CD4-positive, alpha-beta T cell treated with Interleukin-15 for 4 hours (primary cell): ENCODE data around the gene JMJD1C.
"Not testable (repeated sequence)": the region's sequence is repeated elsewhere in the genome, so short reads cannot be mapped to it uniquely, and the experiment has no call there.

Source experiments
- DNase-seq: peaks from one replicate; pipeline ENCODE4 v3.0.0-alpha.2; 2020; ENCODE audit warnings: low spot score

The JMJD1C gene

DNA sequence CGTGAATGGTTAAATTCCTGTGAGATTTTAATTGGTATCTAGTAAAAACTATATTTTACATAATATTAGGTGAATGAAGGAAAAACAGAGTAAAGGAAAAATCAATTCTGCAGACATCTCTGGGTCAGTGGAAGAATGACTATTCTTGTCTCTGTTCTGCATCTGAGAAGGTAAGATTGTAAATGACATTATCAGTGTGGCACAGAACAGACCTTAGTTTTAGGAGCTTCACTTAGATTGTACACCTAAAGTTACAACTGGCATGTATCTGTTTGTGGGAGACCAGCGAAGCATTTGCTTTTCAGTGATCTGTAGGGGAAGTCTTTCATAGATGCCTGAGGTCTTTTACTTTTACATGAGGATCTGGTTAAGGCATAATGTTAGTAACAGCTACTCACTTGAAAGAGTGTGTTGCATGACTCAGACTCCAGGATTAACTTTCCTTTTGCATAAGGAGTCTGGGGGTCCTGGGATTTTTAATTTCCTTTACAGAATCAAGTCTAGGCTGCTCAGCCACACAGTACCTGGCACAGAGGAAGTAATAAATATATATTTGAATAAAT is 56.2 kb downstream of the JMJD1C start:
- no peak for DNase-seq

DNA sequence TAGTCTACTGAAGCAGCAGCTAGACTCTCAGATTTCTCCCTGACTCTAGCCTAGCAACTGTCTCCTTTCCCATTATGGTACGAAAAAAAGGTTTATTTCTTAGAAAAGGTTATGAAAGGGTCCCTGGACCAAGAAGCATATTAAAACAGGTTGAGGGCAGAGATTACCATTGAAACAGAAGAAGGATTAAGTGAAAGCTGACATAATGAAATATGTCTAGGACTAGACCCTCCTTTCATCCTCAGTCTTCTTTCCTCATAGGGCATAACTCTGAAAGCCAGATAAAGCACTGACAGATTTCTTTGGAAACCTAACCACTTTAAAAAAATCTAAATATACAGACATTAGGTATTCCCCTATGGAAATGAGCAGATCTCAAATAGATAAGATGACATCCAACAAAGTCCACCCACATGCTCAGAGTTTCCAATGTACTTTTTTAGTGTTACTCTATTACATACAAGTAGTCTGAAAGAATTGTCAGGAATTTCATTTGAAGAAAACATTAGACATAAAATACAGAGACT is 58.6 kb downstream of the JMJD1C start:
- DNase-seq: no peak

DNA sequence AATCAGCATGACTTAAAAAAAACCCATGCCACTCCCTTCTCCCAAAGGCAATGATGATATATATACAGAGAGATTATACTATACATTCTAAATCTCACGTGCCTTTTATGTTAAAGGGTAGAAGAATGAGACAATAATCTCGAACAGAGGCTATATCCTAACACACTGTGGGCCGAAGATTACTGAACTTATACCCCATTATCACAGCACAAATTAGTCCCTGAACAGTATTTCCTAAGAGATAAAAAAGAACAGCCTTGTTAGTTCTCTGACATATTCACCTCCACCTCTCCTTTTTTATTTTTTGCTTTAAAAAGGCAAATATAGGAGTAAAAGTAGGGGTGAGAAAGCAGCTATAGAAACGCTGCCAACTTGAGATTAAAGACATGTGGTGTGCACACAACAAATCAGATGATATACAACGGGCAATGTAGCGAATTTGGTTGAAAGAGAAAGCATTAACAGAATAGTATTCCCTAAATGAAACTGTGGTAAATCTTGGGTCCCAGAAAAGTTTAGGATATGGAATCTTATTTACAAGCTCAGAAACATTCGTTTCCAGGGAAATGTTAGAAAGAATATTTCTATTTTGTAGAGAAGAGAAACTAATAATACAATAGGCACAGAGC is 69.5 kb downstream of the JMJD1C start:
- no peak for DNase-seq

DNA sequence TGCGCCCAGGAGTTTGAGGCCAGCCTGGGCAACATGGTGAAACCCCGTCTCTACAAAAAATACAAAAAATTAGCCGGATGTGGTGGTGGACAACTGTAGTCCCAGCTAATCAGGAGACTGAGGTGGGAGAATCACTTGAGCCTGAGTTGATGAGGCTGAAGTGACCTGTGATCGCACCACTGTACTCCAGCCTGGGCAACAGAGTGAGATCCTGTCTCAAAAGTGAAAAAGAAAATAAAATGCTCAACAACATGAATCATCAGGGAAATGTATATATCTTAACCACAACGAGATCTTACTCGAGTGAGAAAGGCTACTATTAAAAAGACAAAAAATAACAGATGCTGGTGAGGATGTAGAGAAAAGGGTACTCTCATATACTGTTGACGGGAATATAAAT is 72.7 kb downstream of the JMJD1C start:
- DNase-seq: no peak

DNA sequence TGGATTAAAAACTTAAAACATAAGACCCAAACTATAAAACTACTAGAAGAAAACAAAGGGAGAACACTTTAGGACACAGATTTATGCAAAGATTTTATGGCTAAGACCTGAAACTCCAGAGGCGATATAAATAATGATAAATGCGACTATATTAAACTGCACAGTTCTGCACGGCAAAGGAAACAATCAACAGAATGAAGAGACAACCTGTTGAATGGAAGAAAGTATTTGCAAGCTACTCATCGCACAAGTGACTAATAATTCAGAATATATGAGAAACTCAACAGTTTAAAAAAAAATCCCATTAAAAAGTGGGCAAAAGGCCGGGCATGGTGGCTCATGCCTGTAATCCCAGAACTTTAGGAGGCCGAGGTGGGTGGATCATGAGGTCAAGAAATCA is 73.6 kb downstream of the JMJD1C start:
- DNase-seq: no peak

DNA sequence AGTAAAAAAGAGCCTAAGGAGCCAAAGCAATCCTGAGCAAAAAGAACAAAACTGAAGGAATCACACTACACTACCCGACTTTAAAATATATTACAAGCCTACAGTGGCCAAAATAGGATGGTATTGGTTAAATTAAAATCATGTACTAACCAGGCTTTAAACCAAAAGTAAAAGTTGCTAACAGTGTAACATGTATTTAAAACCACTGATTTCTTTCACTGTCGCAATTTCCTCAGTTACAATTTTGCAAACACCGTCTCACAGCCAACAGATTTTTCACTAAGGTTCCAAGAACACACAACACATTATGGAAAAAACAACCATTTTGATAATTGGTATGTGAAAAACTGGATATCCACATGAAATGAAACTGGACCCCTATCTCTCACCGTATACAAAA is 74.0 kb downstream of the JMJD1C start:
- no peak for DNase-seq

DNA sequence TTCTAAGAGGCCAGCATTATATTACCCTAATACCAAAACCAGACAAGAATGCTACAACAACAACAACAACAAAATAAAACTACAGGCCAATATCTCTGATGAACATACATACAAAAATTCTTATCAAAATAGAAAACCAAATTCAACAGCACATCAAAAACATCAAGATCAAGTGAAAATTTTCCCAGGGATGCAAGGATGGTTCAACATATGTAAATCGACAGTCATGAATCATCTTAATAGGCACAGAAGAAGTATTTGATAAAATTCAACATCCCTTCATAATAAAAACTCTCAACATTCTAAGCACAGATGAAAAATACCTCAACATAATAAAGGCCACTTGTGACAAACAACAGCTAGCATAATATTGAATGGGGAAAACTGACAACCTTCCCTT is 75.3 kb downstream of the JMJD1C start:
- no peak for DNase-seq

DNA sequence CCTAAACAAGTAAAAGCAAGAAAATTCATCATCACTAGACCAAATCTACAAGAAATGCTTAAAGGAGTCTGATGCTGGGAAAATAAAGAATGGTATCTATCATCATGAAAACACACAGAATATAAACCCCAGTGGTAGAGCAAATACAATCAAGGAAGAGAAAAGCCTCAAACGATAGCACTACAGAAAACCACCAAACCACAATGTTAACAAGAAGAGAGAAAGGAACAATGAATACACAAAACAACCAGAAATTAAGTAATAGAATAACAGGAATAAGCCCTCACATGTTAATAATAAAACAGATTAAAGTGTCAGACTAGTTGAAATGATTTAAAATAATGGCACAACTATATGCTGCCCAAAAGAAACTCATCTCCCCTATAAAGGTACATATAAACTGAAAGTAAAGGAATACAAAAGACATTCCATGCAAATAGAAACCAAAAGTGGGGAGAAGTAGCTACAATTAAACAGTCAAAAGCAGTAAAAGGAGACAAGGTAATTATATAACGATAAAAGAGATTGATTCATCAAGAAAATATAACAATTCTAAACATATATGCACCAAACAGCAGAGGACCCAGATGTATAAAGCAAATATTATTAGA is 77.3 kb downstream of the JMJD1C start:
- DNase-seq: peak; percentile 39

DNA sequence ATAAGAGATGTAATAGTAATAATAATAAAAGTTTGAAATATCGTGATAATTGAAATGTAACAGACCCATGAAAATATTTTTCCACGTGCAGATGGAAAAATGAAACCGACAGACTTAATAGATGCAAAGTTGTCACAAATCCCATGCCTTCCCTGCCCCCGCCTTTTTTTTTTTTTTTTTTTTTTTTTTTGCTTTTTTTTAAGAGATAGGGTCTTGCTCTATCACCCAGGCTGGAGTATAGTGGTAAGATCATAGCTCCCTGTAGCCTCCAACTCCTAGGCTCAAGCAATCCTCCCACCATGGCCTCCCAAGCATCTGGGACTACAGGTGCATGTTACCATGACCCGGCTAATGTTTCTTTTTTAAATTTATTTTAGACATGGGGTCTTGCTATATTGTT is 80.5 kb downstream of the JMJD1C start:
- no peak for DNase-seq

DNA sequence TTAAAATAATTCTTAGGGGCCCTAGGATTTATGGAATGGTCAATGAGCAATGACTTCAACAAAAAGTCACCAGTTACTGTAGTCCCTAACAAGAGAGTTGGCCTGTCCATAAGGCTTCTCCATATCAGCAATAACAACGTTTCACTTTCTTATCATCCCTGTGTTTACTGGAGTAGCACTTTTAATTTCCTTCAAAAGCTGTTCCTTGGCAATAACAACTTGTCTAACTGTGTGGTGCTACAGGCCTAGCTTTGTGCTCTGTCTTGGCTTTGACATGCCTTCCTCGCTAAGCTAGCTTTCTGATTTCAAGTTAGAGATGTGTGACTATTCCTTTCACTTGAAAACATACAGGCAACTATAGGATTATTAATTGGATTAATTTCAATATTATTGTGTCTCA is 81.1 kb downstream of the JMJD1C start:
- DNase-seq: no peak

DNA sequence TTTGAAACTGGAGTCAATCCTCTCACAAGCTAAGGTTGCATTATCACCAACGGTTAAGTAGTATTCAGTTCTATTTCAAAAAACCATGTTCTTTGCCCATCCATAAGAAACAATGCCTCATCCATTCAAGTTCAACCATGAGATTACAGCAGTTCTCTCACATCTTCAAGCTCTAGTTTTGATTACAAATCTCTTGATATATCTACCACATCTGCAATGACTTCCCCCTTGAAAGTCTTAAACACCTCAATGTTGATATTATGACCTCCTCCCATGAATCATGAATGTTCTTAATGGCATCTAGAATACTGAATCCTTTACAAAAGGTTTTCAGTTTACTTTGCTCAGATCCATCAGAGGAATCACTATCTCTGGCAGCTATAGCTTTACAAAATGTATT is 81.8 kb downstream of the JMJD1C start:
- no peak for DNase-seq

DNA sequence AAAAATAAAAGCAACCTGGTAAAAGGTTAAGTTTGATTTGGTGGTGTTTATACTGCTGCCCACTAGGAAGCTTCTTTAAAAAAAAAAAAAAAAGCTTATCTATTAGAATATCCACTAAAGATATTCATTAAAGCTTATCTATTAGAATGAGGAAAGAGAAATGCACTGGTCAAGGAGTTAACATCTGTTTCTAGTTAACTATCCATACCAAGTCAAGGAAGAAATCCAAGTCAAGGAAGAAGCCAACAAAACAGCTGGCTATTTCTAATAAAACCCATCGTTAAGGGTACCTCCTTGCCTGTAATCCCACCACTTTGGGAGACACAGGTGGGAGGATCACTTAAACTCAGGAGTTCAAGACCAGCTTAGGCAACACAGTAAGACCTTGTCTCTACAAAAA is 82.6 kb downstream of the JMJD1C start:
- DNase-seq: no peak

DNA sequence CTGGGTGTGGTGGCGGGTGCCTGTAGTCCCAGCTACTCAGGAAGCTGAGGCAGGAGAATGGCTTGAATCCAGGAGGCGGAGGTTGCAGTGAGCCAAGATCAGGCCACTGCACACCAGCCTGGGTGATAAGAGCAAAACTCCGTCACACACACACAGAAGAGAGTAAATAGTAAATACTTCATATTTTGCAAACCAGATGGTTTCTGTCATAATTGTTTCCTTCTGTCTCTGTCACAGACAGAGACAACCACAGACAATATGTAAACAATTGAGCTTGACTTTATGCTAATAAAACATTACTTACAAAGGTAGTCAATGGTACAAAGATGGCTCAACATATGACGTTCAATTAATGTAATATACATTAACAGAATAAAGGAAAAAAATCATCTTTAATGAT is 83.7 kb downstream of the JMJD1C start:
- no peak for DNase-seq

DNA sequence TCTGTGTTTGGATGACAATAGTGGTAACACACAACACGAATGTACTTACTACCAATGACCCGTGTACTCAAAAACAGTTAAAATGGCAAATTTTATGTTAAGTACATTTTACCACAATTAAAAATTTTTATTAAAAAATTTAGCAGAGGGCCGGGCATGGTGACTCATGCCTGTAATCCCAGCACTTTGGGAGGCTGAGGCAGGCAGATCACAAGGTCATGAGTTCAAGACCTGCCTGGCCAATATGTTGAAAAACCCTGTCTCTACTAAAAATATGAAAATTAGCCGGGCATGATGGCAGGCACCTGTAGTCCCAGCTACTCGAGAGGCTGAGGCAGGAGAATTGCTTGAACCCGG is 88.5 kb downstream of the JMJD1C start:
- DNase-seq: not testable (repeated sequence)

DNA sequence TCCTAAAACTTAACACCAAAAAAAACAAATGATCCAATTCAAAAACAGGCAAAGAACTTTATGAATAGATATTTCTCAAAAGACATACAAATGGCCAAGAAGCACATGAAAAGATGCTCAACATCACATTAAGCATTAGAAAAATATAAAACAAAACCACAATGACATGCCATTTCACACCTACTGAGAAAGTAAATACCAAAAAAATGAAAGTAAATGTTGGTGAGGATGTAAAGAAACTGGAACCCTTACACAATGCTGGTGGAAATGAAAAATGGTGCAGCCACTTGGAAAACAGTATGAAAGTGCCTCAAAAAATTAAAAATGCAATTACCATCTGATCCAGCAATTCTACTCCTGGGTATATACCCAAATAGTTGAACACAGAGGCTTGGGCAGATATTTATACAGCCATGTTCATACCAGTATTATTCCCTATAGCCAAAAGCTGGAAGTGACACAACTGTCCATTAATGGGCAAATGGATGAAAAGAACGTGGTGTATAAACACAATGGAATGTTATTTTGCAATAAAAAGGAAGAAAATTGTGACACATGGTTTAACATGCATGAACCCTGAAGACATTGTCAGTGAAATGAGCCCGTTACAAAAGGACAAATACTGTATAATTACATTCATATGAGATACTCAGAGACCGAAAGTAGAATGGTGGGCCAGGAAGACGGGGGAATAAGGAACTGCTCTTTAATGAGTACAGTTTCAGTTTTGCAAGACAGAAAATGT is 89.0 kb downstream of the JMJD1C start:
- DNase-seq: no peak

DNA sequence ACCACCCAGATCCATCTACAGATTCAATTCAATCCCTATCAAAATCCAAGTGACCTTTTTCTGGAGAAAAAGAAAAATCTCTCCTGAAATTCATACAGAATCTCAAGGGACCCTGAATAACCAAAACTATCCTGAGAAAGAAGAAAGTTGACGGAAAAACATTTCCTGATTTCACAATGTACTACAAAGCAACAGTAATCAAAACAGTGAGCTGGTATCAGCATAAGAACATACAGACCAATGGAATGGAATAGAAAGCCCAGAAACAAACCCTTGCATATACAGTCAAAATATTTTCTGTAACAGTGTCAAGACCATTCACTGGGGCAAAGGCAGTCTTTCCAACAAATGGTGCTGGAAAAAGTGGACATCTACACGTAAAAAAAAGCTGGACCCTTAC is 89.9 kb downstream of the JMJD1C start:
- no peak for DNase-seq

DNA sequence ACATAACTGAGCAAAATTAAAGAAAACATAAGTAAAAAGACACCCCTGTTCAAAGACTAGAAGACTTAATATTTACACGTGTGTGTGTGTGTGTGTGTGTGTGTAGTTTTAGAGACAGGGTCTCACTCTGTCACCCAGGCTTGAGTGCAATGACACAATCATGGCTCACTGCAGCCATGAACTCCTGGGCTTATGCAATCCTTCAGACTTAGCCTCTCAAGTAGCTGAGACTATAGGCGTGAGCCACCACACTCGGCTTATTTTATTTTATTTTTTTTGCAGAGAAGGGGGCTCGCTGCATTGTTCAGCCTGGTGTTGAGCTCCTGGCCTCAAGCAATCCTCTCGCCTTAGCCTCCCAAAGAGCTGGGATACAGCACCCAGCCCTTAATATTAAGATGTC is 90.3 kb downstream of the JMJD1C start:
- no peak for DNase-seq

DNA sequence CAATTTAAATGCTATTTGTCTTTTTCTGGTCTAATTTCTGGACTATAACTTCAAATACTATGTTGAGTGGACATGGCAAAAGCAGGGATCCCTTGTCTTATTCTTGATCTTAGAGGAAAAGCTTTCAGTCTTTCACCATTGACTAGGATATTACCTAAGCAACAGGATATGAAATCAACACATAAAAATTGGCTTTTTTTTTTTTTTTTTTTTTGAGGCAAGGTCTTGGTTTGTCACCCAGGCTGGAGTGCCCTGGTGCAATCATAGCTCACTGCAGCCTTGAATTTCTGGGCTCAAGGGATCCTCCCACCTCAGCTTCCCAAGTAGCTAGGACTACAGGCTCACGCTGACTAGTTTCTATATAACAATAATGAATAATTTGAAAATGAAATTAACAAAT is 90.8 kb downstream of the JMJD1C start:
- no peak for DNase-seq

DNA sequence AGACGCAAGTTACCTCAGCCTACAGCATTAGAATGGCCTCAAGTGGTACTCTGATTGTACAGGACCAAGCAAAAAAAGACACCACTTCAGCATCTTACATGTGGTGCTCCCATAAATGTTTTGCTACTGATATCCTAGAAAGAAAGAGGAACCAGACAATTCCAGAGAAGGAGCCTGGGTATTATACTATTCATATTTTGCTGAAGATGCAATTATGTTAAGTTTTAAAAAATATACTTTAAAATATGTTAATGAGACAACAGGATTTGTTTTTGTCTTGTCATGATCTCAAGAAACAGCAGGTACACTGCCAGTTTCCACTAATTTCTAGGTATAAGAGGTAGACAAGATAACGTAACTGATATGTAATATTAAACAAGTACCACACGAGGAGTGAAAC is 92.6 kb downstream of the JMJD1C start:
- DNase-seq: no peak

DNA sequence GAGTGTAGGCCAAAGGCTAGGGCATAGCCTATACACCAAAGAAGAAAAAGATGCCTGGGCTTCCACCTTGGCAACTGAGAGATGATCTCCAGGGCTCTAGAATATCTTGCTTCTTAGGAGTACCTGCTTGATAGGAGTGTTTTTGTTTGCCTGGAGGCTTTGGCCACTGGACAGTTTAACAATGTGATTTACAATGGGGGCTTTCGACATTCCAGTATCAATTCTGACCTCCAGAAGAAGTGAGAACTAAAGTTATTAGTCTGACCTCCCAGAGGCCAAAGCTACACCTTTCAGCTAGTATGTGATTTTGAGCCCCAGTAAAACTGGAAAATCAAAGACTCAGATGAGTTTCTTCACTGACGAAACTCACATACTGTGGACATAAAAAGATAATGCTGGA is 96.1 kb downstream of the JMJD1C start:
- no peak for DNase-seq

DNA sequence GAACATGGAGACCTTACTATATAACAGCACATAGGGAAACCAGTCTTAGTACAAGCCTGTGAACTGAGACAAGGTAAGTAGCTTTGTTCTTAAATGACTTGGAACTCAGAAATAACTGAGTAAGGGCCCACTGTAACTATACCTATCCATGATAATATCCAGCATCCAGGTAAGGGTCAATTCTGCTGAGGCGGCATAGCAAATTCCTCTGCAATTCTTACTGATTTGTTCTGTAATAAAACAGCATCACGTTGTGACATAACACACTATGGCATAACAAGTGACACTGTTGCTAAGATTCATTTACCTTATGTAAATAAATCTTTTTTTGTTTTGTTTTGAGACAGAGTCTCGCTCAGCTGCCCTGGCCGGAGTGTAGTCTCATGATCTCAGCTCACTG is 97.4 kb downstream of the JMJD1C start:
- DNase-seq: no peak

DNA sequence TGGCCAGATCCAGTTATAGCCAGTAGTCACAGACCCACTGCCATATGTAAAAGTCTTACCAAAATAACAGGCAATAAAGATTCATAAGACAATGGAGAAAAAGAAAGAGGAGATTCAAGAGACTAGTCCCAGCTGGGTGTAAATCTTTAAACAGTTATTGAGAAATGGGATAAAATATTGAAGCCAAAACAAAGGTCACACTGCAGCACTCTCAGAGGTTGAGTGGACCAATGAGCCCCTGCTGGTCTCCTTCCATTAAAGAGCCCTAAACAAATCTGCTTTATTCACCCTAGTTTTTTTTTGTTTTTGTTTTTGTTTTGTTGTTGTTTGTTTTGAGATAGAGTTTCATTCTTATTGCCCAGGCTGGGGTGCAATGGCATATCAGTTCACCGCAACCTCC is 98.8 kb downstream of the JMJD1C start:
- no peak for DNase-seq
